ENCODE results near the gene ROR1.

The ROR1 gene

GRCh38 chr1:63924600-63924999 lies 150.8 kb downstream of the ROR1 start:
- no peak for TF ChIP-seq ZNF274 (IDR thresholded peaks at IDR 0.05; ENCODE audit: low read depth, low read length)
- H3K4me3 ChIP-seq (ENCODE audit: low read length), result no peak overlapping the region

GRCh38 chr1:63928186-63929105 lies 154.6 kb downstream of the ROR1 start:
- no peak for TF ChIP-seq ZNF274 (IDR thresholded peaks at IDR 0.05; ENCODE audit: low read depth, low read length)
- no peak overlapping the region for H3K4me3 ChIP-seq (ENCODE audit: low read length)

- no peak for TF ChIP-seq ZNF274 (IDR thresholded peaks at IDR 0.05; ENCODE audit: low read depth, low read length)
Measured at GRCh38 chr1:63929106-63929478, 155.3 kb downstream of the ROR1 start.

GRCh38 chr1:63931468-63931867 lies 157.7 kb downstream of the ROR1 start:
- no peak for TF ChIP-seq ZNF274 (IDR thresholded peaks at IDR 0.05; ENCODE audit: low read depth, low read length)
- no peak overlapping the region for H3K4me3 ChIP-seq (ENCODE audit: low read length)

More at GRCh38 chr1:63929106-63929478, 155.3 kb downstream of the ROR1 start:
- no peak overlapping the region for H3K4me3 ChIP-seq (ENCODE audit: low read length)

GRCh38 chr1:63934697-63935096 lies 160.9 kb downstream of the ROR1 start:
- TF ChIP-seq ZNF274 (IDR thresholded peaks at IDR 0.05; ENCODE audit: low read depth, low read length), result no peak
- H3K4me3 ChIP-seq (ENCODE audit: low read length), result no peak overlapping the region

- no peak overlapping the region; the same call in 1 of the 2 replicates for H3K4me3 ChIP-seq (ENCODE audit: low read length)
- TF ChIP-seq ZNF274 (IDR thresholded peaks at IDR 0.05; ENCODE audit: low read depth, low read length), result no peak
Measured at GRCh38 chr1:63935143-63935542, 161.3 kb downstream of the ROR1 start.

GRCh38 chr1:63935553-63935952 lies 161.7 kb downstream of the ROR1 start:
- no peak overlapping the region for H3K4me3 ChIP-seq (ENCODE audit: low read length)
- TF ChIP-seq ZNF274 (IDR thresholded peaks at IDR 0.05; ENCODE audit: low read depth, low read length), result no peak

- no peak for TF ChIP-seq ZNF274 (IDR thresholded peaks at IDR 0.05; ENCODE audit: low read depth, low read length)
- H3K4me3 ChIP-seq (ENCODE audit: low read length), result no peak overlapping the region
Measured at GRCh38 chr1:63936276-63936675, 162.5 kb downstream of the ROR1 start.

- H3K4me3 ChIP-seq (ENCODE audit: low read length), result no peak overlapping the region
- no peak for TF ChIP-seq ZNF274 (IDR thresholded peaks at IDR 0.05; ENCODE audit: low read depth, low read length)
Measured at GRCh38 chr1:63936801-63937200, 163.0 kb downstream of the ROR1 start.

GRCh38 chr1:63937461-63938022 lies 163.7 kb downstream of the ROR1 start:
- TF ChIP-seq ZNF274 (IDR thresholded peaks at IDR 0.05; ENCODE audit: low read depth, low read length), result no peak
- H3K4me3 ChIP-seq (ENCODE audit: low read length), result no peak overlapping the region; the same call in 1 of the 2 replicates

- no peak for TF ChIP-seq ZNF274 (IDR thresholded peaks at IDR 0.05; ENCODE audit: low read depth, low read length)
- no peak overlapping the region for H3K4me3 ChIP-seq (ENCODE audit: low read length)
Measured at GRCh38 chr1:63940440-63940839, 166.6 kb downstream of the ROR1 start.

- TF ChIP-seq ZNF274 (IDR thresholded peaks at IDR 0.05; ENCODE audit: low read depth, low read length), result no peak
- no peak overlapping the region for H3K4me3 ChIP-seq (ENCODE audit: low read length)
Measured at GRCh38 chr1:63943393-63943792, 169.6 kb downstream of the ROR1 start.

- H3K4me3 ChIP-seq (ENCODE audit: low read length), result no peak overlapping the region
- TF ChIP-seq ZNF274 (IDR thresholded peaks at IDR 0.05; ENCODE audit: low read depth, low read length), result no peak
Measured at GRCh38 chr1:63945943-63946342, 172.1 kb downstream of the ROR1 start.

GRCh38 chr1:63946866-63947491 lies 173.2 kb downstream of the ROR1 start:
- TF ChIP-seq ZNF274 (IDR thresholded peaks at IDR 0.05; ENCODE audit: low read depth, low read length), result no peak
- H3K4me3 ChIP-seq (ENCODE audit: low read length), result no peak overlapping the region

- no peak overlapping the region for H3K4me3 ChIP-seq (ENCODE audit: low read length)
- TF ChIP-seq ZNF274 (IDR thresholded peaks at IDR 0.05; ENCODE audit: low read depth, low read length), result no peak
Measured at GRCh38 chr1:63947904-63948303, 174.1 kb downstream of the ROR1 start.
